ENCODE data around the gene PGAP6. TPM values are rescaled to one million over a fixed set of nuclear protein-coding genes. Genes with fewer than 3 reads are reported as not detected.

Gene PGAP6
- total and polyA plus RNA-seq, 2 experiments from 2014 or later, result 133 to 205 TPM

DNA sequence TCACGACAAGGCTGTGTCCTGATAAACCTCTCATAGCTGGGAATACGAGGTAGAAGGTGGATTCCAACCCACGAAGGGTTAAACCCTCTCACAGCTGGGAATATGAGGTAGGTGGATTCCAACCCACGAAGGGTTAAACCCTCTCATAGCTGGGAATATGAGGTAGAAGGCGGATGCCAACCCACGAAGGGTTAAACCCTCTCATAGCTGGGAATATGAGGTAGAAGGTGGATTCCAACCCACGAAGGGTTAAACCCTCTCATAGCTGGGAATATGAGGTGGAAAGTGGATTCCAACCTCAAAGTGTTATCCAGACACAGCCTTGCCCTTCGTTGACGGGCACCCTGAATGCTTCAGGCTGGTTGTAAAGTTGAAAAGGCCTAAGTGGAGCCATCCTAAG lies 60.2 kb downstream of the PGAP6 start:
- Histone ChIP-seq H4K20me1 (ENCODE audit: insufficient read depth, poor library complexity, severe bottlenecking) (peaks cover 35% of the 10 kb centered on the region), H3K36me3 (replicated peaks; ENCODE audit: insufficient read depth, low read depth) (no peaks in the 10 kb centered on the region)
- TF ChIP-seq, protein P1, sequence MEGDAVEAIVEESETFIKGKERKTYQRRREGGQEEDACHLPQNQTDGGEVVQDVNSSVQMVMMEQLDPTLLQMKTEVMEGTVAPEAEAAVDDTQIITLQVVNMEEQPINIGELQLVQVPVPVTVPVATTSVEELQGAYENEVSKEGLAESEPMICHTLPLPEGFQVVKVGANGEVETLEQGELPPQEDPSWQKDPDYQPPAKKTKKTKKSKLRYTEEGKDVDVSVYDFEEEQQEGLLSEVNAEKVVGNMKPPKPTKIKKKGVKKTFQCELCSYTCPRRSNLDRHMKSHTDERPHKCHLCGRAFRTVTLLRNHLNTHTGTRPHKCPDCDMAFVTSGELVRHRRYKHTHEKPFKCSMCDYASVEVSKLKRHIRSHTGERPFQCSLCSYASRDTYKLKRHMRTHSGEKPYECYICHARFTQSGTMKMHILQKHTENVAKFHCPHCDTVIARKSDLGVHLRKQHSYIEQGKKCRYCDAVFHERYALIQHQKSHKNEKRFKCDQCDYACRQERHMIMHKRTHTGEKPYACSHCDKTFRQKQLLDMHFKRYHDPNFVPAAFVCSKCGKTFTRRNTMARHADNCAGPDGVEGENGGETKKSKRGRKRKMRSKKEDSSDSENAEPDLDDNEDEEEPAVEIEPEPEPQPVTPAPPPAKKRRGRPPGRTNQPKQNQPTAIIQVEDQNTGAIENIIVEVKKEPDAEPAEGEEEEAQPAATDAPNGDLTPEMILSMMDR (IDR thresholded peaks at IDR 0.05; ENCODE audit: poor library complexity), result no peak
- TF ChIP-seq EZH2 (IDR thresholded peaks at IDR 0.05; ENCODE audit: borderline replicate concordance) (no peak), EZH2phosphoT487 (IDR thresholded peaks at IDR 0.05; ENCODE audit: low read depth, severe bottlenecking, unreplicated experiment) (no peak)

More for the DNA sequence above, 60.2 kb downstream of the PGAP6 start:
- no peak for DNase-seq (ENCODE audit: low spot score)
- Histone ChIP-seq H3K79me2 (peaks cover 97% of the 10 kb centered on the region), H3K4me2 (no peak overlapping the region), H3K9me2 (replicated peaks; ENCODE audit: insufficient read depth) (no peaks in the 10 kb centered on the region), H3K27ac (no peak overlapping the region), H3K4me1 (ENCODE audit: insufficient read depth) (no peaks in the 10 kb centered on the region), H3K9me3 (ENCODE audit: low read depth) (no peaks in the 10 kb centered on the region), H2AFZ (no peak overlapping the region), H3K4me3 (no peak overlapping the region), H3K27me3 (no peaks in the 10 kb centered on the region)
- WGBS (ENCODE audit: low lambda C conversion rate, missing lambda C conversion rate), result 71% methylated on average over 9 of the region's 9 CpGs

Other genes starting within 250 kb of the PGAP6 start
- 5.5 and 10.2 TPM in 2 replicates for gene NPRL3, start 243.3 kb downstream of the PGAP6 start, total RNA-seq
- 28.8 and 31.2 TPM in 2 replicates for gene NPRL3, start 243.3 kb downstream of the PGAP6 start, polyA plus RNA-seq
- not detected in 2 replicates for gene HBZ, start 229.3 kb downstream of the PGAP6 start, total RNA-seq
- gene HBZ, start 229.3 kb downstream of the PGAP6 start, polyA plus RNA-seq, result 0.28 TPM in 1 of 2 replicates, not detected in the other
- gene HBM, start 216.0 kb downstream of the PGAP6 start, total RNA-seq, result not detected in 2 replicates
- not detected in 2 replicates for gene HBM, start 216.0 kb downstream of the PGAP6 start, polyA plus RNA-seq
- gene HBA2, start 209.1 kb downstream of the PGAP6 start, total RNA-seq, result not detected in 2 replicates
- not detected in 2 replicates for gene HBA2, start 209.1 kb downstream of the PGAP6 start, polyA plus RNA-seq
- not detected in 2 replicates for gene HBA1, start 205.3 kb downstream of the PGAP6 start, total RNA-seq
- gene HBA1, start 205.3 kb downstream of the PGAP6 start, polyA plus RNA-seq, result 1.9 TPM in 1 of 2 replicates, not detected in the other
- not detected in 2 replicates for gene HBQ1, start 201.5 kb downstream of the PGAP6 start, total RNA-seq
- 0.30 TPM in 1 of 2 replicates, not detected in the other for gene HBQ1, start 201.5 kb downstream of the PGAP6 start, polyA plus RNA-seq
- gene LUC7L, start 152.5 kb downstream of the PGAP6 start, total RNA-seq, result 74.1 and 75.4 TPM in 2 replicates
- gene LUC7L, start 152.5 kb downstream of the PGAP6 start, polyA plus RNA-seq, result 75.2 and 88.1 TPM in 2 replicates
- gene FAM234A, start 147.2 kb downstream of the PGAP6 start, total RNA-seq, result 37.6 and 84.1 TPM in 2 replicates
- gene FAM234A, start 147.2 kb downstream of the PGAP6 start, polyA plus RNA-seq, result 96.5 and 106 TPM in 2 replicates
- 0.04 and 0.57 TPM in 2 replicates for gene RGS11, start 106.0 kb downstream of the PGAP6 start, total RNA-seq
- gene RGS11, start 106.0 kb downstream of the PGAP6 start, polyA plus RNA-seq, result 0.93 and 3.4 TPM in 2 replicates
- 0.48 TPM in 1 of 2 replicates, not detected in the other for gene ARHGDIG, start 101.4 kb downstream of the PGAP6 start, total RNA-seq
- 1.0 and 1.1 TPM in 2 replicates for gene ARHGDIG, start 101.4 kb downstream of the PGAP6 start, polyA plus RNA-seq
- 0.08 TPM in 1 of 2 replicates, not detected in the other for gene PDIA2, start 98.8 kb downstream of the PGAP6 start, total RNA-seq
- gene PDIA2, start 98.8 kb downstream of the PGAP6 start, polyA plus RNA-seq, result 0.47 and 1.0 TPM in 2 replicates
- 22.5 and 27.2 TPM in 2 replicates for gene AXIN1, start 29.3 kb downstream of the PGAP6 start, total RNA-seq
- 16.1 and 22.5 TPM in 2 replicates for gene AXIN1, start 29.3 kb downstream of the PGAP6 start, polyA plus RNA-seq
- gene MRPL28, start 11.4 kb downstream of the PGAP6 start, total RNA-seq, result 80.0 and 88.1 TPM in 2 replicates
- 126 and 144 TPM in 2 replicates for gene MRPL28, start 11.4 kb downstream of the PGAP6 start, polyA plus RNA-seq
- gene NME4, start 15.2 kb upstream of the PGAP6 start, total RNA-seq, result 168 and 227 TPM in 2 replicates
- 543 and 611 TPM in 2 replicates for gene NME4, start 15.2 kb upstream of the PGAP6 start, polyA plus RNA-seq
- 29.4 and 54.5 TPM in 2 replicates for gene DECR2, start 19.9 kb upstream of the PGAP6 start, total RNA-seq
- 80.5 and 107 TPM in 2 replicates for gene DECR2, start 19.9 kb upstream of the PGAP6 start, polyA plus RNA-seq
- 39.9 and 47.3 TPM in 2 replicates for gene RAB11FIP3, start 43.7 kb upstream of the PGAP6 start, total RNA-seq
- 72.8 and 81.0 TPM in 2 replicates for gene RAB11FIP3, start 43.7 kb upstream of the PGAP6 start, polyA plus RNA-seq
- gene CAPN15, start 145.7 kb upstream of the PGAP6 start, total RNA-seq, result 41.7 and 51.0 TPM in 2 replicates
- gene CAPN15, start 145.7 kb upstream of the PGAP6 start, polyA plus RNA-seq, result 42.7 and 47.9 TPM in 2 replicates
- gene PRR35, start 178.4 kb upstream of the PGAP6 start, total RNA-seq, result not detected in 2 replicates
- not detected in 2 replicates for gene PRR35, start 178.4 kb upstream of the PGAP6 start, polyA plus RNA-seq
- gene NHLRC4, start 185.0 kb upstream of the PGAP6 start, total RNA-seq, result 1.0 and 1.2 TPM in 2 replicates
- 0.25 and 1.7 TPM in 2 replicates for gene NHLRC4, start 185.0 kb upstream of the PGAP6 start, polyA plus RNA-seq
- gene PIGQ, start 188.0 kb upstream of the PGAP6 start, total RNA-seq, result 26.7 and 30.0 TPM in 2 replicates
- gene PIGQ, start 188.0 kb upstream of the PGAP6 start, polyA plus RNA-seq, result 58.6 and 64.6 TPM in 2 replicates
- gene RAB40C, start 208.1 kb upstream of the PGAP6 start, total RNA-seq, result 28.4 and 30.2 TPM in 2 replicates
- 30.8 and 32.7 TPM in 2 replicates for gene RAB40C, start 208.1 kb upstream of the PGAP6 start, polyA plus RNA-seq
- gene WFIKKN1, start 249.0 kb upstream of the PGAP6 start, total RNA-seq, result 0.24 and 0.43 TPM in 2 replicates
- gene WFIKKN1, start 249.0 kb upstream of the PGAP6 start, polyA plus RNA-seq, result 0.88 and 2.1 TPM in 2 replicates

Data from hepatocyte (in vitro differentiated cells).